GM12801 (cell line): ENCODE data around the gene RPL39L.

Experiments
- TF ChIP-seq, protein P1 (sequence below): IDR thresholded peaks from one replicate; pipeline ENCODE4 v1.5.1; 2011; ENCODE audit warnings: control low read depth; ENCODE audit not compliant: insufficient read length; ENCODE audit errors: extremely low read depth

RPL39L gene

GRCh38 chr3:187077085-187077484 is 62.2 kb downstream of the RPL39L start:
- TF ChIP-seq, protein P1, sequence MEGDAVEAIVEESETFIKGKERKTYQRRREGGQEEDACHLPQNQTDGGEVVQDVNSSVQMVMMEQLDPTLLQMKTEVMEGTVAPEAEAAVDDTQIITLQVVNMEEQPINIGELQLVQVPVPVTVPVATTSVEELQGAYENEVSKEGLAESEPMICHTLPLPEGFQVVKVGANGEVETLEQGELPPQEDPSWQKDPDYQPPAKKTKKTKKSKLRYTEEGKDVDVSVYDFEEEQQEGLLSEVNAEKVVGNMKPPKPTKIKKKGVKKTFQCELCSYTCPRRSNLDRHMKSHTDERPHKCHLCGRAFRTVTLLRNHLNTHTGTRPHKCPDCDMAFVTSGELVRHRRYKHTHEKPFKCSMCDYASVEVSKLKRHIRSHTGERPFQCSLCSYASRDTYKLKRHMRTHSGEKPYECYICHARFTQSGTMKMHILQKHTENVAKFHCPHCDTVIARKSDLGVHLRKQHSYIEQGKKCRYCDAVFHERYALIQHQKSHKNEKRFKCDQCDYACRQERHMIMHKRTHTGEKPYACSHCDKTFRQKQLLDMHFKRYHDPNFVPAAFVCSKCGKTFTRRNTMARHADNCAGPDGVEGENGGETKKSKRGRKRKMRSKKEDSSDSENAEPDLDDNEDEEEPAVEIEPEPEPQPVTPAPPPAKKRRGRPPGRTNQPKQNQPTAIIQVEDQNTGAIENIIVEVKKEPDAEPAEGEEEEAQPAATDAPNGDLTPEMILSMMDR = no peak

DNA sequence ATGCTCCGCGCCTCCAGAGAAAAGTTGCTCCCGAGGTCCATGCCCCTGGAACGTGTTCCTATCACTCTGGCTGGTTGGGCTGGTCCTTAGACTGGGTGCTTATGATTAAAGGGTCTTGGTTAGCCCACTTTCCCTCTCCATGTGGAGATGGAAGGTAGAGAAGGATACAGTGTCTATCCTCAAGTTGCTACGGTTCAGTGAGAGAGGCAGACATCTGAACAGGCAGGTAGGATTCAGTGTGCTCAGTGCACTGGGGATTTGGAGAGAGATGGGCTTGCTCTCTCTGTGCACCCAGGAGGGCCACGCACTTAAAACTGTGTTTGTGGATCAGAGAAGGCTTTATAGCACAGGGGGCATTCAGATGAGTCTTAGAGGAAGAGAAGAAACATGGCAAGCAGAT is 63.0 kb downstream of the RPL39L start:
- TF ChIP-seq, protein P1 = no peak

DNA sequence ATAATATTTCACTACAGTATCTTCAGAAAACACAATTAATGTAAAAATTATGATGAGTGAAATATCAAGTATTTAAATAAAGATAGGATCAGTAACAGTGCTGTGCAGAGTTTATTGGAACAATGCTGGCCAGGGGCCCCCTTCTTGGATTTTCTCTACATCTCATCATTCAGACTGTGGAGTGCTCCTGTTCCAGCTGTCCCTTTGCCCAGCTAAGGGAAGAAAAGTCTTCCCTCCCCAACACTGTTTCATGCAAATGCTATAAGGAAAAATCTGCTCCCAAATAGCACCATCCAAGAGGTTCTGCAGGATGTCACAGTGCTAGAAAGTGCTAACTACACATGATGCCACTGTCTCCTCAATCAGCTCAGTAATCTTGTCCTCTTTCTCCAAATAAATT is 64.5 kb downstream of the RPL39L start:
- TF ChIP-seq, protein P1 = no peak

GRCh38 chr3:187073581-187074098 is 65.7 kb downstream of the RPL39L start:
- TF ChIP-seq, protein P1 = no peak

DNA sequence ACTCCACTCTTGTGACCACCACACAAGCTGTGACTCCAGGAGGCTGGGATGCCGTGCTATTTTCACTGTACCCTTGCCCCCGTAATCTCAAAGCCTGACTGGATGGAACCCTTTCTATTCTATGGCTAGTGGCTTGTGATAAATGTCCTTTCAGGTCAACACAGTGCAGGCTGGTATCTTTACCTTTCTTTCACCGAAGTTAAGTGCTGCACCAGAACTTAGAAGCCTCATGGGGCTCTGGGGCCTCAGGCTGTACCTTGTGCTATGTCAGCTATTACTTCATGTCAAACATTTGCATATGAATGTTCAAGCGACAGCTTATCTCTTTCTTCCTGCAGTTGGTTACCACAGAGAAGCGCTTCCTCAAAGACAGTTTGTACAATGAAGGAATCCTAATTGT is 66.8 kb downstream of the RPL39L start:
- TF ChIP-seq, protein P1 = no peak

GRCh38 chr3:187072102-187072501 is 67.2 kb downstream of the RPL39L start:
- TF ChIP-seq, protein P1 = no peak
